Motor neuron (in vitro differentiated cells): ENCODE measurements around the gene DNAJC24. TPM values are rescaled to one million over a fixed set of nuclear protein-coding genes. Genes with fewer than 3 reads are reported as not detected.
A peak's percentile ranks its signal among the peaks of the same experiment; 100 is the strongest.

ENCODE experiments used
- ATAC-seq, 8 experiments: fragments of 200-7000 bp; cut with Tn5 transposase; replicated peaks in 6 of 8; 2 replicates each; pipeline ENCODE4 v1.8.0; 2021; ENCODE audit warnings: mild to moderate bottlenecking in 8 of 8, moderate library complexity in 8 of 8
- H3K27ac ChIP-seq, 2 donors: fragments of 250-450 bp; sonication (Bioruptor Pico); 2 replicates each; pipeline ENCODE4 v1.9.0; 2021; ENCODE audit warnings: antibody characterized with exemption in 2 of 2, mild to moderate bottlenecking in 2 of 2, moderate library complexity in 1 of 2
- H3K4me1 ChIP-seq, 2 donors: fragments of 250-450 bp; sonication (Bioruptor Pico); replicated peaks in 1 of 2; 2 replicates each; pipeline ENCODE4 v1.6.1; 2021; ENCODE audit warnings: antibody characterized with exemption in 2 of 2, mild to moderate bottlenecking in 2 of 2, moderate library complexity in 1 of 2
- H3K4me3 ChIP-seq, 5 donors: fragments of 250-450 bp; sonication (Bioruptor Pico); 2 replicates each; pipeline ENCODE4 v1.9.0; 2021; ENCODE audit warnings: antibody characterized with exemption in 5 of 5, mild to moderate bottlenecking in 5 of 5, moderate library complexity in 4 of 5
- WGBS, 10 experiments: fragments of 450-650 bp; shearing (Covaris generic); methylation state at CpG; one replicate each; pipeline ENCODE4 v1.0.0; 2022; 5-methylcytosine and 5-hydroxymethylcytosine counted together
- in situ Hi-C, 9 experiments: fragments of 400-800 bp; cut with MboI; loops; one replicate each; pipeline ENCODE4 v1.15.0; 2021; ENCODE audit warnings: low sequenced_read_pairs in 9 of 9, low pct_unique_long_range_greater_than_20kb in 2 of 9; ENCODE audit not compliant: unreplicated experiment in 9 of 9
- total RNA-seq, 8 experiments: library from RNA; unstranded; fragments of 300-600 nt; gene quantifications; 2 replicates each; pipeline versions ENCODE4 v1.2.3 to v1.2.4, GENCODE V29; 2022

The DNAJC24 gene
- total RNA-seq, 8 experiments from 2014 or later: 15.5 to 39.0 (median 20.6) TPM

DNA sequence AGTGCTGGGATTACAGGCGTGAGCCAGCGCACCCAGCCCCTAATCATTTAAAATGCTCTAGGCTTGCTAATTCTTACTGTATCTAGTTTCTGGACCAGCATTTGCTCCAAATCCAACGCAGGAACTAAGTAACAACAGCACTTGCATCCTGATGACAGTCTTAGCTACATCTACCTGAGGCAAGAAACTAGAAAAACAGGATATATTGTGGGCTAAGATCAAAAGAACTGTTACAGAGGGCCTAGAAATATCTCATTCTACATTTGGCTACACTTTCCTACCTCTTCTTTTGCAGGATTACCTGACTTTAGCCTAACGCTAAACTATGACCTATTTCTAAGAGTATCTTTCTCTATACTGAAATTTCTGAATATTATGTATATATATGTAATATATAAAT, 7.9 kb upstream of the DNAJC24 start:
- in situ Hi-C loops: no loop called here
- Histone ChIP-seq H3K4me1 (no peaks in the 10 kb centered on the region), H3K27ac (no peak overlapping the region), H3K4me3 (no peak overlapping the region)
- no peak for ATAC-seq
- 20 to 100% (median 90%) methylated on average over 1 to 2 of the region's 4 CpGs; no CpG with 5 or more reads in 4 of the 10 experiments for WGBS, 10 experiments

DNA sequence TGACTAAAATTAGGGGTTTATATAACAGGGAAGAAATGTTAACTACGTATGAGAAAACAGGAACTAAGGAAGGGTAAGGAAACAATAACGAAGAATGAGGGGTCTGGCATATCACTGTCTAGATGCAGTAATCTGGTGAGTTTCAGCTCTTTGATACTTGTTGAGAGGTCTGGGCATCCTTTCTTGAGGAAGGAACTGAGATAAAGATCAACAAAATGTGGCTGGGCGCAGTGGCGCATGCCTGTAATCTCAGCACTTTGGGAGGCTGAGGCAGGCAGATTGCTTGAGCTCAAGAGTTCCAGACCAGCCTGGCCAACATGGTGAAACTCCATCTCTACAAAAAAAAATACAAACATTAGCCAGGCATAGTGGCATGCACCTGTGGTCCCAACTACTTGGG, 2.9 kb upstream of the DNAJC24 start:
- H3K27ac ChIP-seq: no peak overlapping the region
- H3K4me1 ChIP-seq: peaks cover 0 to 7% of the 10 kb centered on the region in 2 donors
- no peak for ATAC-seq
- H3K4me3 ChIP-seq: no peak overlapping the region
- in situ Hi-C loops: no loop called here
- 65 to 100% (median 92%) methylated on average over 1 to 4 of the region's 4 CpGs for WGBS, 10 experiments

DNA sequence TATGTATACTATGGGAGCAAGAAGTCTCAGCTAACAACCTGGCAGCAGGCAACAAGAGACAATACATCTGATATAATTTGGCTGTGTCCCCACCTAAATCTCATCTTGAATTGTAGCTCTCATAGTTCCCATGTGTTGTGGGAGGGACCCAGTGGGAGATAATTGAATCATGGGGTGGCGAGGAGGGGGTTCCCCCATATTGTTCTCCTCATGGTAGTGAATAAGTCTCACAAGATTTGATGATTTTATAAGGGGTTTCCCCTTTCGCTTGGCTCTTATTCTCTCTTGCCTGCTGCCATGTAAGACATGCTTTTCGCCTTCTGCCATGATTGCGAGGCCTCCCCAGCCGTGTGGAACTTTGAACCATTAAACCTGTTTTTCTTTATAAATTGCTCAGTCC, 6.2 kb downstream of the DNAJC24 start:
- in situ Hi-C loops: loop anchor here in 1 of 9 experiments (25.0 kb wide), 1 partner anchor 486 kb away; no protein-coding TSS in a partner anchor
- Histone ChIP-seq H3K4me1 (peaks cover 0 to 4% of the 10 kb centered on the region in 2 donors), H3K4me3 (no peak overlapping the region), H3K27ac (no peak overlapping the region)
- 83 to 100% (median 98%) methylated on average over 1 to 5 of the region's 5 CpGs; no CpG with 5 or more reads in 2 of the 10 experiments for WGBS, 10 experiments
- ATAC-seq: no peak

DNA sequence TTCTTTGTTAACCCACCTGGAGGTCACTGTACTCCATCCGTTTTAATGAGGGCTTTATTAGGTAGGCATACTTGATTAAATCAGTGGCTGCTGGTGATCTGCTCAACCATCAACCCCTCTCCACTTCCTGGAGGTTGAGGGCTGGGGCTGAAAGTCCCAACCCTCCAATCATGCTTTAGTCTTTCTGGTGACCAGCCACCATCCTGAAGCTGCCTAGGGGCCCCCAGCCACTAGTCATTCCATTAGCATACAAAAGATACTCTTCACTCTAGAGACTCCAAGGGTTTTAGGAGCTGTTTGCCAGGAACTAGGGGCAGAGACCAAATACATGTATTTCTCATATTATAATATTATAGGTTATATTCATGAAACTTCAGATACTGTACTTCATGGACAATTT, 13.5 kb downstream of the DNAJC24 start:
- 40 to 100% (median 100%) methylated on average over 1 of the region's 1 CpG; no CpG with 5 or more reads in 7 of the 10 experiments for WGBS, 10 experiments
- H3K27ac ChIP-seq: no peak overlapping the region

DNA sequence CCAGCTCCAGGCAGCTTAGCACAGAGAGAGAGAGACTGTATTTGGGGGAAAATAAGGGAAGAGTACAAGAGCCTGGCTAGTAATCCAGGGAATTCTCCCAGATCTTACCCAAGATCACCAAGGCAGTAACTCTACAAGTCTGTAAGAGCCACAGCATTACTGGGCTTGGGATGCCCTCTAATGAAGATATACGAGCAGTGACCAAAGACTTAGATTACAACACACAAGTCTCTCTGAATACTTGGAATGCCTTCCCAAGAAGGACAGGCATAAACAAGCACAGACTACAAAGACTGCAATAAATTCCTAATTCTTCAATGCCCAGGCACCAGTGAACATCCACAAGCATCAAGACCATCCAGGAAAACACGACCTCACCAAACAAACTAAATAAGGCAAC, 17.7 kb downstream of the DNAJC24 start:
- H3K4me1 ChIP-seq: no peaks in the 10 kb centered on the region
- in situ Hi-C loops: loop anchor here in 1 of 9 experiments (25.0 kb wide), 1 partner anchor 475 kb away; no protein-coding TSS in a partner anchor
- H3K27ac ChIP-seq: no peak overlapping the region
- 73 to 100% (median 89%) methylated on average over 1 to 2 of the region's 2 CpGs; no CpG with 5 or more reads in 2 of the 10 experiments for WGBS, 10 experiments
- no peak overlapping the region for H3K4me3 ChIP-seq
- peak in 2 of 8 experiments; percentile 41 to 47 for ATAC-seq

More for the DNA sequence above, 13.5 kb downstream of the DNAJC24 start:
- no peak for ATAC-seq
- in situ Hi-C loops: loop anchor here in 1 of 9 experiments (25.0 kb wide), 1 partner anchor 479 kb away; no protein-coding TSS in a partner anchor
- no peak overlapping the region for H3K4me3 ChIP-seq
- no peaks in the 10 kb centered on the region for H3K4me1 ChIP-seq

DNA sequence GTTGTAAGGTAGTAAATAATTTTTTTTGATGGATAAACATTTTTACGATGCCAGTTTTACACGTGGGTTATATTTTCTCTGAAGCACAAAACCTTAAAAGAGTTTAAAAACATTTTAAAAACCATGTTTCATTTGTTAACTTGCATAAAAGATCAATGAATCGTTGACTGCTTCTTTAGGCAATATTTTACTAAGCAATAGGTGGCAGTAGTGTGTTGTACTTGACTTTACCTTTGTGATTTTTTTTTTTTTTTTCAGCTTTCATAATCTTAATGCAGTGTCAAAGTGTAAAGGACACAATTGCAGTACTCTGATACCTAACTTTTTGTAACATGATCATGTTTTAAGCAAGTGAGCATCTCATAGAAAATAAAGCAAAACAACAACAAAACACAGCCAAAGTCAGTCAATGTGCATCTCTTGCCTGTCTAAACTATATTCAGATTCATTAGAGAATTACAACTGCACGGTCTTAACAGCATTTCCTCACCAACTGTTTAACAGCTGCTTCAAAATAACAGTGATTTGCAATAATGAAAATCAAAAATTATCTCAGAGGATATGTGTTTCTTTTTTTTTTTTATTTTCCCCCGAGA, 27.7 kb downstream of the DNAJC24 start:
- 0 to 70% (median 38%) methylated on average over 2 to 5 of the region's 5 CpGs for WGBS, 10 experiments
- no peak overlapping the region for H3K4me3 ChIP-seq
- in situ Hi-C loops: loop anchor here in 2 of 9 experiments (10.0 to 25.0 kb wide), 2 partner anchors 465 to 777 kb away; no protein-coding TSS in a partner anchor
- H3K27ac ChIP-seq: no peak overlapping the region
- peaks cover 0 to 3% of the 10 kb centered on the region in 2 donors for H3K4me1 ChIP-seq
- ATAC-seq: peak in 1 of 8 experiments; percentile 24

DNA sequence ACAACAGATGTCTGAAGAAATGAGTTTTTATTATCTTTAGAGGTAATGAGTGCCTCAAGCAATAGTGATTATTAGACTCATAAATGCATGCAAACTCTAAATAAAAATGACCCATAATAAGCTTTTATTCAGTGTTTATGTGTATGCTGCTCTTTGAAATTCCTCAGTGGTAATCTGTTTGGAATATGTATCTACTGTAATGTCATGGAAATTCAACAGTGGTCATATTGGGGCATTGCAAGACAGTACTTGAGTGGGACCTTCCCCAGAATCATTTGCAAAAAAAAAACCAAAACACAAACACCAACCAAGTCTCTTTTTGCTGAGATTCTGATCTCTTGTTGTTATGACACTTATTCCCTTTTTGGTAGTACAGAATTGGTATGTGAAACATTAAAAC, 35.0 kb downstream of the DNAJC24 start:
- peak in 3 of 8 experiments; percentile 52 to 94 (median 75) for ATAC-seq
- H3K4me1 ChIP-seq: peaks cover 0 to 3% of the 10 kb centered on the region in 2 donors
- in situ Hi-C loops: no loop called here
- no peak overlapping the region for H3K27ac ChIP-seq
- H3K4me3 ChIP-seq: no peak overlapping the region

DNA sequence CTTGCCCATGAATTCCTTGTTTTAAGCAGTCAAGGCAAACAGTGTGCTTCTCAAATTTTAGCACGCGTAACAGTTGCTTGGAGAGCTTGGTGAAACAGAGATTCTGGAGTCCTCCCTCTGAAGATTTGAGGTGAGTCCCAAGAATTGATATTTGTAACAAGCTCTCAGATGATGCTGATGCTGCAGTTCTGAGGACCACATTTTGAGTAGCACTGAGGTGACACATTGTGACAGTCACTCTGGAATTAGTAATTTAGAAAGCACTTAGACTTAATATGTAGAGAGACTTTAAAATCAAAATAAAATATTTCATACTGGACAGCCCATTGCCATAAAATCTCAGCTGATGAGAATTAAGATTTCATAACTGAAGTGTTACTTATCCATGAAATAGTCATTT, 38.5 kb downstream of the DNAJC24 start:
- WGBS, 10 experiments: 81 to 100% (median 100%) methylated on average over 1 to 2 of the region's 2 CpGs; no CpG with 5 or more reads in 3 of the 10 experiments
- Histone ChIP-seq H3K27ac (no peak overlapping the region), H3K4me1 (no peaks in the 10 kb centered on the region), H3K4me3 (no peak overlapping the region)
- ATAC-seq: no peak
- in situ Hi-C loops: no loop called here

DNA sequence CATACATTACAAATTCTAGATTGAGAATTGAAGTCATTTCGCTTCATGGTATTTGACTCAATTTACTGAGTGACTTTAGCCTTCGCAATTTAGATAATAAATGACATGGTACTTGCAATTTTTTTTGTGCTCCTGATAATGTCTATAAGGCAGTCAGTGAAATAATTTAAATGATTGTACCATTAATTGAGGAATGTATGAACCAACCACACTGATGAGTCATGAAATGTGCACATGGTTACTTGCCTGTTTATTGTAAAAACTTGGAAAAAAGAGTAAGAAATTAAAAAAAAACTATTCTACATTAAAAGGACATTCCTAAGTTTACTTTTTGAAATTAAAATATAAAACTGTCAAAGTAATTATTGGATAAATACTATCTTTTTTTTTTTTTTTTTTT, 43.3 kb downstream of the DNAJC24 start:
- H3K27ac ChIP-seq: no peak overlapping the region
- H3K4me1 ChIP-seq: peaks cover 0 to 6% of the 10 kb centered on the region in 2 donors
- in situ Hi-C loops: no loop called here
- no peak for ATAC-seq
- no peak overlapping the region for H3K4me3 ChIP-seq
- WGBS, 10 experiments: 71 to 100% (median 98%) methylated on average over 2 of the region's 2 CpGs; no CpG with 5 or more reads in 2 of the 10 experiments

DNA sequence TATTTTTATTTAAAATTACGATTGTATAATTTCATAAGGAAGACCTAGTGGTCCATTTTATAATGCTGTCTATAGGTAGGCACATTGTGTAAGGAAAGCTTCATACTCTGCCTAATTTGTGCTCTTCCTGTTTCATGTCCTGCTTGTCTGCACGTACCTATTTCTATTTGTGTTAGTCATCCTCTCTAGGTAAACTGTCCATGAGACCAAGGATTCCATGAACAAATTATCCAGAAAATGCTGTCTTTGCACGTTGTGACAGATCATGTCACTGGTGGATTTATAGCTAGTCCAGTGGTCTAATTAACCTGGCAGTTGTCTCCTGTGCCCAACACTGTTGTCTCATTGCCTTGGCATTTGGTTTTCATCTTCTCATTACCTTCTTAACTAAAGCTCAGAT, 44.7 kb downstream of the DNAJC24 start:
- Histone ChIP-seq H3K4me3 (no peak overlapping the region), H3K27ac (no peak overlapping the region), H3K4me1 (peaks cover 0 to 6% of the 10 kb centered on the region in 2 donors)
- whole genome bisulfite sequencing, 10 experiments: 64 to 100% (median 93%) methylated on average over 1 to 3 of the region's 3 CpGs; no CpG with 5 or more reads in 1 of the 10 experiments
- no peak for ATAC-seq
- in situ Hi-C loops: no loop called here

DNA sequence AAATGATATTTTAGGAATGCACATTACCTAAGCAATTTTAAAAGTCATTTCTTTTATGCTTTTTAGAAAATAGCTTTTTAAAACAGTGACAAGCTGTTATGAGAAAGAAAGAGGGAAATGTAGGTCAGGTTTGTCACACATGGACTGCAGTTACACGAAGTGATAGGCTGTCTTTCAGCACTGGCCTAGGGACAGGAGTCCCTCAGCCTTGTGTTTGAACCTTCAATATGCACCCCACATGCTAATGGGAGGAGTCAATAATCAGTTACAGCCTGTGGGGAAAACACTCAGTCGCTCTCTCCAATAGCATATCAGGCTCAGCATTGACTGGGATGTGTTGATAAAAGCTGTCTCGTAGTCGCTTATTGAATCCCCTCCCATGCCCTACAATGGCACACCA, 45.8 kb downstream of the DNAJC24 start:
- 71 to 100% (median 79%) methylated on average over 2 to 4 of the region's 4 CpGs; no CpG with 5 or more reads in 4 of the 10 experiments for WGBS, 10 experiments
- ATAC-seq: no peak
- in situ Hi-C loops: no loop called here
- peaks cover 0 to 6% of the 10 kb centered on the region in 2 donors for H3K4me1 ChIP-seq
- no peak overlapping the region for H3K4me3 ChIP-seq
- H3K27ac ChIP-seq: no peak overlapping the region

DNA sequence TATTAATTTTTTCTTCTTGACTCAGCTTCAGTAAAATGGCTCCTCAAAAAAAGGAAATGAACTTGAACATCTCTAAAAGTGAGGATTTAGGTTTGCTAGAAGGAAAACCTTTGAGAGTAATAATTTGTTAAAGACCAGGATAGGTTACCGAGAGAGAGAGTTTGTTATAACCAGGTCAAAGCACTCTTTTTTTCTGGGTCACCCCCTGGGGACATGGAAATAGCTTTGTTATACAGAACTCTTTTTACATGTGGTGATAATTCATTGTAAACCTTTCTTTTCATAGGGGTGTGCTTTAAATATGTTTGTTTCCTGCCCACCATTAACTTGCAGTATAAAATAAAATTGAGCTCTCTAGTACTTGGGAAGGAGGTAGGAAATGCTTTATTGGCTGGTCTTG, 47.7 kb downstream of the DNAJC24 start:
- ATAC-seq: no peak
- WGBS, 10 experiments: 11 to 100% (median 88%) methylated on average over 1 of the region's 1 CpG; no CpG with 5 or more reads in 3 of the 10 experiments
- Histone ChIP-seq H3K4me3 (no peak overlapping the region), H3K27ac (no peak overlapping the region), H3K4me1 (peaks cover 5 to 6% of the 10 kb centered on the region in 2 donors)
- in situ Hi-C loops: no loop called here

DNA sequence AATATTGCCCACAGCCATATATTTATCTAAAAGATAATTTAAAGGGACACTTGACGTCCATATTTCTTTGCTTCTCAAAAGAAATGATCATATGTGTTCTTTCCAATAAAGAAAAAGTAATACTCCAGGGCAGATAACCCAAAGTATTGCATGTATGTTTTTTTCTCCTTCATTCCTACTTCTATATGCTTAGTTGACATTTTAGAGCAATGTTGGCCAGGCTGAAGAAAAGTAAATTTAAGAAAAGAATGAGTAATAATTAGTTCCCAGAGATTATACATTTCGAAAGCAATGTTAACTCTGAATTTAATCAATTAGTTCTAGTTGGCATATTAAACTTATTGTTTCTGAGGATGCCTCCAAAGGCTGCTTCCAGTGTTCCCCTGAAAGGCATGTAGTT, 48.2 kb downstream of the DNAJC24 start:
- ATAC-seq: no peak

DNA sequence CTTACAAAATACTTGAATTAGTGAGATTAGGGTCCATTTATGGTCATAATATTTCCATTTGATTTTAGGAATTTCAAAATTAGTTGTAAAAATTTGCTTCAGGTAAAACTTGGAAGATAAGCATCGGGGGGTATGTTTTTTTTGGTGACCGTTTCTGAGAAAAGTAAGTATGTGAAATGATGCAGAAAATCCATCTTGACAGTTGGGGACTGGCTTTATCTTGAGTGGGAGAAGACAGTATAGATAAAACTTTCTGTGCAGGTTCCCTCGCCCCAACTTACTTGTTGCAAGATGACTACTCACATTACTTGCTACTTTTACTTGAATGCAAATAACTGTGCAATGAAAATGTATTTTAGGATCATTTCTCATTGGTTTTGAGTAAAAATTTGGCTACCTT, 49.5 kb downstream of the DNAJC24 start:
- 71 to 100% (median 89%) methylated on average over 1 to 3 of the region's 3 CpGs; no CpG with 5 or more reads in 1 of the 10 experiments for WGBS, 10 experiments
- in situ Hi-C loops: no loop called here
- peaks cover 5 to 6% of the 10 kb centered on the region in 2 donors for H3K4me1 ChIP-seq
- no peak overlapping the region for H3K4me3 ChIP-seq
- H3K27ac ChIP-seq: no peak overlapping the region
- ATAC-seq: no peak

More for the DNA sequence above, 48.2 kb downstream of the DNAJC24 start:
- H3K27ac ChIP-seq: no peak overlapping the region
- peaks cover 5 to 6% of the 10 kb centered on the region in 2 donors for H3K4me1 ChIP-seq
- in situ Hi-C loops: no loop called here
- no peak overlapping the region for H3K4me3 ChIP-seq
- WGBS, 10 experiments: 40 to 100% (median 82%) methylated on average over 1 to 2 of the region's 2 CpGs
